ENCODE measurements around the gene SULT4A1. TPM values are rescaled to one million over a fixed set of nuclear protein-coding genes. Genes with fewer than 3 reads are reported as not detected.

Gene SULT4A1
- total and polyA plus RNA-seq, 4 donors: 0.08 to 0.37 TPM; not detected in 2

DNA sequence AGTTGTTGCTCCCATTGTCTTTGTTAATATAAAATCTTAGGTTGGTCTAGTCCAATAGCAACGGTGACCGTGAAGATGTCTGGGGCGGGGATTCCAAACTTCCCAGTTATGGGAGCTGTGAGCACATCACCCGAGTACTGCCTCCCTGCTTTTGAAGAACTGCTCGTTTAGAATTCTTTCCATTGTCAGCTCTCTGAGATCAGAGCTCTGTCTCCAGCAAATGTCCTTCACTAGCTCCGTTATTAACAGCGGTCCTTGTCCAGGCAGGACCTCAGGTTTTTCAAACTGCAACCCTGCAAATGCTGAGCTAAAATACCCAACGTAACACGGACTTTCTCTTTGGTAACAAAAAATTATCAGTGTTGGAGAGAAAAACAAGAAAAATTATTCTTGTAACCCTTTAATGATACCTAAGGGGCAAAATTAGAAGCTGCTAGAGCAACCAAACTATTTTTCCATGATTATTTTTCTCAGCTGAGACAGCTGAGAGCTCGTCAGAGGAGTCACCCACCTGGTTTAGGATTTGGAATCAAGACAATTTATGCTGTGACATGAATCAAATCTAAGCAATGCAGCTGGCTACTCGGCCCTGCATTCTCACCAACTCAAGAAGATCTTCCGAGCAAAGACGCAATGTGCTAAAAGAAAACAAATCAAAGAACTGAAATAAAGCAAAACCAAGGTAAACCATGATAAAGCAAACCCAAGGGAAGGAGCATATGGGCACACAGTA, 35.1 kb downstream of the SULT4A1 start:
- Histone ChIP-seq H3K4me1 (ENCODE audit: control insufficient read depth in 4 of 4, insufficient read depth in 4 of 4, low read length in 3 of 4) (peaks cover 6 to 28% (median 16%) of the 10 kb centered on the region in 4 donors), H3K4me3 (ENCODE audit: low read depth in 1 of 3, low read length in 3 of 3) (no peak overlapping the region), H3K36me3 (ENCODE audit: control insufficient read depth in 4 of 4, insufficient read depth in 3 of 4, low read depth in 1 of 4, low read length in 3 of 4) (no peaks in the 10 kb centered on the region), H3K27me3 (ENCODE audit: control insufficient read depth in 4 of 4, insufficient read depth in 4 of 4, low read length in 3 of 4) (no peaks in the 10 kb centered on the region), H3K9me3 (ENCODE audit: control insufficient read depth in 4 of 4, low read length in 3 of 4) (no peaks in the 10 kb centered on the region), H3K9ac (ENCODE audit: low read depth in 1 of 2, low read length in 2 of 2) (no peak overlapping the region), H3K27ac (ENCODE audit: low read depth in 1 of 2, low read length in 2 of 2) (no peak overlapping the region)
- 78% methylated on average over 13 of the region's 13 CpGs for WGBS
- TF ChIP-seq HNF4G (IDR thresholded peaks at IDR 0.05): no peak
- TF ChIP-seq, protein P1, sequence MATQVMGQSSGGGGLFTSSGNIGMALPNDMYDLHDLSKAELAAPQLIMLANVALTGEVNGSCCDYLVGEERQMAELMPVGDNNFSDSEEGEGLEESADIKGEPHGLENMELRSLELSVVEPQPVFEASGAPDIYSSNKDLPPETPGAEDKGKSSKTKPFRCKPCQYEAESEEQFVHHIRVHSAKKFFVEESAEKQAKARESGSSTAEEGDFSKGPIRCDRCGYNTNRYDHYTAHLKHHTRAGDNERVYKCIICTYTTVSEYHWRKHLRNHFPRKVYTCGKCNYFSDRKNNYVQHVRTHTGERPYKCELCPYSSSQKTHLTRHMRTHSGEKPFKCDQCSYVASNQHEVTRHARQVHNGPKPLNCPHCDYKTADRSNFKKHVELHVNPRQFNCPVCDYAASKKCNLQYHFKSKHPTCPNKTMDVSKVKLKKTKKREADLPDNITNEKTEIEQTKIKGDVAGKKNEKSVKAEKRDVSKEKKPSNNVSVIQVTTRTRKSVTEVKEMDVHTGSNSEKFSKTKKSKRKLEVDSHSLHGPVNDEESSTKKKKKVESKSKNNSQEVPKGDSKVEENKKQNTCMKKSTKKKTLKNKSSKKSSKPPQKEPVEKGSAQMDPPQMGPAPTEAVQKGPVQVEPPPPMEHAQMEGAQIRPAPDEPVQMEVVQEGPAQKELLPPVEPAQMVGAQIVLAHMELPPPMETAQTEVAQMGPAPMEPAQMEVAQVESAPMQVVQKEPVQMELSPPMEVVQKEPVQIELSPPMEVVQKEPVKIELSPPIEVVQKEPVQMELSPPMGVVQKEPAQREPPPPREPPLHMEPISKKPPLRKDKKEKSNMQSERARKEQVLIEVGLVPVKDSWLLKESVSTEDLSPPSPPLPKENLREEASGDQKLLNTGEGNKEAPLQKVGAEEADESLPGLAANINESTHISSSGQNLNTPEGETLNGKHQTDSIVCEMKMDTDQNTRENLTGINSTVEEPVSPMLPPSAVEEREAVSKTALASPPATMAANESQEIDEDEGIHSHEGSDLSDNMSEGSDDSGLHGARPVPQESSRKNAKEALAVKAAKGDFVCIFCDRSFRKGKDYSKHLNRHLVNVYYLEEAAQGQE (IDR thresholded peaks at IDR 0.05): no peak
- TF ChIP-seq, protein P2, sequence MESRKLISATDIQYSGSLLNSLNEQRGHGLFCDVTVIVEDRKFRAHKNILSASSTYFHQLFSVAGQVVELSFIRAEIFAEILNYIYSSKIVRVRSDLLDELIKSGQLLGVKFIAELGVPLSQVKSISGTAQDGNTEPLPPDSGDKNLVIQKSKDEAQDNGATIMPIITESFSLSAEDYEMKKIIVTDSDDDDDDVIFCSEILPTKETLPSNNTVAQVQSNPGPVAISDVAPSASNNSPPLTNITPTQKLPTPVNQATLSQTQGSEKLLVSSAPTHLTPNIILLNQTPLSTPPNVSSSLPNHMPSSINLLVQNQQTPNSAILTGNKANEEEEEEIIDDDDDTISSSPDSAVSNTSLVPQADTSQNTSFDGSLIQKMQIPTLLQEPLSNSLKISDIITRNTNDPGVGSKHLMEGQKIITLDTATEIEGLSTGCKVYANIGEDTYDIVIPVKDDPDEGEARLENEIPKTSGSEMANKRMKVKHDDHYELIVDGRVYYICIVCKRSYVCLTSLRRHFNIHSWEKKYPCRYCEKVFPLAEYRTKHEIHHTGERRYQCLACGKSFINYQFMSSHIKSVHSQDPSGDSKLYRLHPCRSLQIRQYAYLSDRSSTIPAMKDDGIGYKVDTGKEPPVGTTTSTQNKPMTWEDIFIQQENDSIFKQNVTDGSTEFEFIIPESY (IDR thresholded peaks at IDR 0.05): no peak
- no peak for TF ChIP-seq JUND (IDR thresholded peaks at IDR 0.05)
- TF ChIP-seq FOXA1 (IDR thresholded peaks at IDR 0.05): no peak
- TF ChIP-seq, protein P3, sequence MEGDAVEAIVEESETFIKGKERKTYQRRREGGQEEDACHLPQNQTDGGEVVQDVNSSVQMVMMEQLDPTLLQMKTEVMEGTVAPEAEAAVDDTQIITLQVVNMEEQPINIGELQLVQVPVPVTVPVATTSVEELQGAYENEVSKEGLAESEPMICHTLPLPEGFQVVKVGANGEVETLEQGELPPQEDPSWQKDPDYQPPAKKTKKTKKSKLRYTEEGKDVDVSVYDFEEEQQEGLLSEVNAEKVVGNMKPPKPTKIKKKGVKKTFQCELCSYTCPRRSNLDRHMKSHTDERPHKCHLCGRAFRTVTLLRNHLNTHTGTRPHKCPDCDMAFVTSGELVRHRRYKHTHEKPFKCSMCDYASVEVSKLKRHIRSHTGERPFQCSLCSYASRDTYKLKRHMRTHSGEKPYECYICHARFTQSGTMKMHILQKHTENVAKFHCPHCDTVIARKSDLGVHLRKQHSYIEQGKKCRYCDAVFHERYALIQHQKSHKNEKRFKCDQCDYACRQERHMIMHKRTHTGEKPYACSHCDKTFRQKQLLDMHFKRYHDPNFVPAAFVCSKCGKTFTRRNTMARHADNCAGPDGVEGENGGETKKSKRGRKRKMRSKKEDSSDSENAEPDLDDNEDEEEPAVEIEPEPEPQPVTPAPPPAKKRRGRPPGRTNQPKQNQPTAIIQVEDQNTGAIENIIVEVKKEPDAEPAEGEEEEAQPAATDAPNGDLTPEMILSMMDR (IDR thresholded peaks at IDR 0.05; ENCODE audit: low read depth, low read length, missing input control): no peak
- TF ChIP-seq HNF4A (conservative IDR thresholded peaks at IDR 0.05): no peak
- no peak for TF ChIP-seq YY1 (IDR thresholded peaks at IDR 0.05)
- no peak for TF ChIP-seq RXRA (IDR thresholded peaks at IDR 0.05)
- TF ChIP-seq, protein P4, sequence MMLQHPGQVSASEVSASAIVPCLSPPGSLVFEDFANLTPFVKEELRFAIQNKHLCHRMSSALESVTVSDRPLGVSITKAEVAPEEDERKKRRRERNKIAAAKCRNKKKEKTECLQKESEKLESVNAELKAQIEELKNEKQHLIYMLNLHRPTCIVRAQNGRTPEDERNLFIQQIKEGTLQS (IDR thresholded peaks at IDR 0.05): no peak
- TF ChIP-seq RAD21 (IDR thresholded peaks at IDR 0.05): no peak
- TF ChIP-seq NR2F2 (IDR thresholded peaks at IDR 0.05): no peak
- no peak for TF ChIP-seq SP1 (IDR thresholded peaks at IDR 0.05)
- no peak for TF ChIP-seq GABPA (IDR thresholded peaks at IDR 0.05 in 1 of 2, conservative IDR thresholded peaks at IDR 0.05 in 1 of 2)
- TF ChIP-seq EGR1 (IDR thresholded peaks at IDR 0.05; ENCODE audit: low read depth in 2 of 2): no peak
- TF ChIP-seq TAF1 (conservative IDR thresholded peaks at IDR 0.05): no peak
- TF ChIP-seq FOXA2 (IDR thresholded peaks at IDR 0.05): no peak
- TF ChIP-seq, protein P5, sequence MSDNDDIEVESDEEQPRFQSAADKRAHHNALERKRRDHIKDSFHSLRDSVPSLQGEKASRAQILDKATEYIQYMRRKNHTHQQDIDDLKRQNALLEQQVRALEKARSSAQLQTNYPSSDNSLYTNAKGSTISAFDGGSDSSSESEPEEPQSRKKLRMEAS (IDR thresholded peaks at IDR 0.05): no peak
- no peak for DNase-seq (ENCODE audit: low spot score)

All from liver (tissue), 9 donors.